NCI-H1436 treated with DMSO at 0.1 percent for 48 hours (cell line): Measurements from ENCODE around the gene CEACAM5.
"Not testable (repeated sequence)": the region's sequence is repeated elsewhere in the genome, so short reads cannot be mapped to it uniquely, and the experiment has no call there.

Experiments used
- DNase-seq: peaks from one replicate; lab custom pipeline; 2025; lab: John Stamatoyannopoulos, UW

CEACAM5 gene

GRCh38 chr19:41740415-41741243 is 32.2 kb downstream of the CEACAM5 start:
- no peak for DNase-seq

GRCh38 chr19:41741244-41741554 is 32.8 kb downstream of the CEACAM5 start:
- DNase-seq: no peak

- DNase-seq: no peak
Observed at GRCh38 chr19:41744850-41745249, 36.4 kb downstream of the CEACAM5 start.

GRCh38 chr19:41745756-41746155 is 37.3 kb downstream of the CEACAM5 start:
- no peak for DNase-seq

- DNase-seq: peak; percentile 74
Observed at GRCh38 chr19:41746593-41747227, 38.3 kb downstream of the CEACAM5 start.

- DNase-seq: no peak
Observed at GRCh38 chr19:41748012-41748411, 39.6 kb downstream of the CEACAM5 start.

GRCh38 chr19:41750248-41751134 is 42.1 kb downstream of the CEACAM5 start:
- DNase-seq: not testable (repeated sequence)

- DNase-seq: peak; percentile 19
Observed at GRCh38 chr19:41753159-41753558, 44.7 kb downstream of the CEACAM5 start.

GRCh38 chr19:41753936-41754529 is 45.6 kb downstream of the CEACAM5 start:
- DNase-seq: peak; percentile 71

GRCh38 chr19:41755328-41755913 is 47.0 kb downstream of the CEACAM5 start, which contains the start of gene CEACAM6:
Gene CEACAM6, plus strand, starts transcription at chr19:41755530. Its CDS starts 109 bp downstream, at chr19:41755639.
- DNase-seq: no peak

GRCh38 chr19:41758846-41759245 is 50.4 kb downstream of the CEACAM5 start:
- DNase-seq: no peak

GRCh38 chr19:41767115-41767514 is 58.7 kb downstream of the CEACAM5 start:
- DNase-seq: no peak

- DNase-seq: not testable (repeated sequence)
Observed at GRCh38 chr19:41768105-41768504, 59.7 kb downstream of the CEACAM5 start.

GRCh38 chr19:41769608-41770007 is 61.2 kb downstream of the CEACAM5 start:
- no peak for DNase-seq

GRCh38 chr19:41771410-41771809 is 63.0 kb downstream of the CEACAM5 start:
- DNase-seq: no peak

- DNase-seq: peak; percentile 57
Observed at GRCh38 chr19:41774515-41774980, 66.1 kb downstream of the CEACAM5 start.

- no peak for DNase-seq
Observed at GRCh38 chr19:41776700-41777099, 68.3 kb downstream of the CEACAM5 start.
